GM06990 (cell line): Measurements from ENCODE around the gene SEBOX.

Source experiments
- DNase-seq: peaks from one replicate; pipeline ENCODE4 v3.0.0-alpha.2; 2011; ENCODE audit not compliant: insufficient read length; ENCODE audit errors: extremely low read depth
- H3K27me3 ChIP-seq: replicated peaks from 2 replicates; pipeline ENCODE4 v1.6.0; 2011; ENCODE audit warnings: low read length; ENCODE audit not compliant: control insufficient read depth, insufficient read depth
- H3K36me3 ChIP-seq: 2 replicates; pipeline ENCODE4 v1.5.1; 2011; ENCODE audit warnings: low read length; ENCODE audit not compliant: control insufficient read depth, insufficient read depth
- H3K4me3 ChIP-seq: replicated peaks from 2 replicates; pipeline ENCODE4 v1.5.1; 2011; ENCODE audit warnings: low read depth, mild to moderate bottlenecking, control low read depth, low read length
- CTCF ChIP-seq: IDR thresholded peaks from 2 replicates; pipeline ENCODE4 v1.5.1; 2011; ENCODE audit warnings: low read length, control low read depth, mild to moderate bottlenecking, inconsistent platforms; ENCODE audit not compliant: insufficient read depth, poor library complexity, severe bottlenecking

Gene SEBOX

DNA sequence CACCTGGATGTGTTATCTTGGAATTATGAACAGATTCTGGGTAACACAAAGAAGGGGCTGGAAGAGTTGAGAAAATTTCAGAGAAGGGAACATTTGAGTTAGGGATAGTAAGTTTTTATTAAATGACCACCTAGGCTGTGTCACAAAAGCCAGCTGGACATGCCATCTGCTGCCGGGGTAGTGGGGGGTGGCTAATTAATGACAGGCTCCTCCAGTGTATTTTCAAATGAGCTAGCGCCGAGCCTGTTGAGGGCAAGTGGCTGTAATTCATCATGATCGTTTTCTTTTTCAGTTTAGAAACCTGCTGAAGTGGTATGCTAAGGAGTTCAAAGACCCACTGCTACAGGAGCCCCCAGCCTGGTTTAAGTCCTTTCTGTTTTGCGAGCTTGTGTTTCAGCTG, 39.8 kb downstream of the SEBOX start:
- DNase-seq, result no peak
- Histone ChIP-seq H3K4me3 (no peak overlapping the region), H3K36me3 (peaks cover 5% of the 10 kb centered on the region), H3K27me3 (no peaks in the 10 kb centered on the region)
- no peak for TF ChIP-seq CTCF

- Histone ChIP-seq H3K27me3 (no peaks in the 10 kb centered on the region), H3K36me3 (peaks cover 5% of the 10 kb centered on the region), H3K4me3 (no peak overlapping the region)
- TF ChIP-seq CTCF, result no peak
- DNase-seq, result no peak
These were observed 40.2 kb downstream of the SEBOX start for GRCh38 chr17:28324781-28325180.

DNA sequence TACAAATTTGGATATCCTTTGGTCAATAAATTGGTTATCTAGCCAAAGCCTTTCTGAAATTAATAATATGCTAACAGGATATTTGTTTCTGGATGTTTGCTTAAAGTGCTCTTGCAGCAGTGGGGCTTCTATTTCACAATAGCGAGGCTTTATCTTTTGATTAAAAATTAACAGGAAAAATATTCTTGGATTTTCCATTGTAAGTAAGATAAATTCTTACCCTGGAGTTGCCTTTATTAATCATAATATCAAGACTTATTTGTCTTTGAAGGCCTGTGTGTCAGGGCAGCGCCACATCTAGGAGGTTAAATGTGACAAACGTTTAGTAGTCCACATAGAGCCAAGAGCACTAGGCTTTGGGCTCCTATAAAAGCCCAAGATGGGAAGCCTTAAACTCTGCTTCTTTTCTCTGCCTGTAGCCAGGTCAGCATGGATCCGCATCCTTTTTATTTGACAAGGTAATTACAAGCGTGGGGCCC, 40.7 kb downstream of the SEBOX start:
- Histone ChIP-seq H3K27me3 (no peaks in the 10 kb centered on the region), H3K4me3 (no peak overlapping the region), H3K36me3 (peaks cover 5% of the 10 kb centered on the region)
- TF ChIP-seq CTCF, result no peak
- no peak for DNase-seq

DNA sequence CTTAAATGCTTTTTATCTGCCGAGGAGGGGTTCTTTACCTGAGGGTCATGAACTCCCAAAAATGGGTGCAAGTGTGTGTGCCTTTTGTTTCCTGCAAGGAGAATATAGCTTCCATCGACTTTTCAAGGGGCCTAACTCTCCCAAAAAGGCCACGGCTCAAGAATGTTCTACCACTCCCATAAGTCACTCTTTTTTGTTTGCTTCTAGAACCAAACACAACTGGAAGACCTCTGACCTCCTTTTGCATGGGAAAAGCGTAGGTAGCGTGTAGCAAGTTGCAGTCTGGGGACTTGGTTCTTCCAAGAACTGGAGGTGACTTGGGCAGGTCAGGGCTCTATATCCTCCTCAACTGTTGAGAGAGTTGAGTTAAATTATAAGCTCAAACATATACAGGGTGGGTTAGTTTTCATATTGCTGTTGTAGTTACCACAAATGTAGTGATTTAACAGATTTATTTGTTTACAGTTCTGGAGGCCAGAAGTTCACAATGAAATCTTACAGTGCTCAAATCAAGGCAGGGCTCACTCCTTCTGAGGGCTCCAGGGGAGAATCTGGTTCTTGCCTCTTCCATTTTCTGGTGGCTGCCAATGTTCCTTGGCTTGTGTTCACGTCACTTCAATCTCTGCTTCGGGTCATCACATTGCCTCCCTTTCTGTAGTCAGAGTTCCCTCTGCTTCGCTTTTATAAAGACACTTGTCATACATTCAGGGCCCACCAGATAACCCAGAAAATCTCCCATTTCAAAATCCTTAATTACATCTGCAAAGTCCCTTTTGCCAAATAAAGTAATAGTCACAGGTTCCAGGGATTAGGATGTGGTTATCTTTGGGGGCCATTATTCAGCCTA, 44.6 kb downstream of the SEBOX start:
- Histone ChIP-seq H3K36me3 (no peaks in the 10 kb centered on the region), H3K4me3 (peak overlapping the region; percentile 77), H3K27me3 (no peaks in the 10 kb centered on the region)
- no peak for DNase-seq
- TF ChIP-seq CTCF, result no peak

GRCh38 chr17:28319598-28319935, 45.4 kb downstream of the SEBOX start:
- H3K4me3 ChIP-seq, result peak overlapping the region; percentile 77

More at GRCh38 chr17:28319598-28319935, 45.4 kb downstream of the SEBOX start:
- DNase-seq, result no peak
- no peaks in the 10 kb centered on the region for H3K36me3 ChIP-seq
- TF ChIP-seq CTCF, result no peak
- no peaks in the 10 kb centered on the region for H3K27me3 ChIP-seq
